Measurements from ENCODE around the gene TRAF5. TPM values are rescaled to one million over a fixed set of nuclear protein-coding genes. Genes with fewer than 3 reads are reported as not detected.
A peak's percentile ranks its signal among the peaks of the same experiment; 100 is the strongest.

TRAF5 gene
- total and polyA plus RNA-seq, 8 donors: 4.3 to 50.7 (median 18.5) TPM

GRCh38 chr1:211336775-211337174 lies 10.1 kb downstream of the TRAF5 start:
- Histone ChIP-seq H3K27me3 (no peaks in the 10 kb centered on the region), H3K9me3 (no peaks in the 10 kb centered on the region), H3K4me3 (no peak overlapping the region), H3K36me3 (peaks cover 0 to 7% (median 0%) of the 10 kb centered on the region in 4 donors), H3K27ac (peak overlapping the region; percentile 45 to 88 (median 74)), H3K4me1 (peaks cover 66 to 94% (median 84%) of the 10 kb centered on the region in 4 donors)
- DNase-seq: no peak
- no peak for TF ChIP-seq CTCF (IDR thresholded peaks at IDR 0.05)
- no peak for TF ChIP-seq POLR2A (IDR thresholded peaks at IDR 0.05)
- no peak for TF ChIP-seq EP300 (IDR thresholded peaks at IDR 0.05)
- no peak for TF ChIP-seq POLR2AphosphoS5 (IDR thresholded peaks at IDR 0.05)
- intact Hi-C loops (cut with DNase I; ENCODE audit: low total_unique reads): no loop called here
- WGBS, 5 donors: 76 to 93% (median 91%) methylated on average over 15 of the region's 15 CpGs

GRCh38 chr1:211337430-211338223 lies 11.0 kb downstream of the TRAF5 start:
- H3K4me3 ChIP-seq: no peak overlapping the region
- no peak for DNase-seq
- peaks cover 58 to 85% (median 75%) of the 10 kb centered on the region in 4 donors for H3K4me1 ChIP-seq
- intact Hi-C loops (cut with DNase I; ENCODE audit: low total_unique reads): no loop called here
- H3K27ac ChIP-seq: peak overlapping the region in 1 of 5 donors; percentile 88
- 77 to 87% (median 83%) methylated on average over 7 of the region's 7 CpGs for WGBS, 5 donors
- no peaks in the 10 kb centered on the region for H3K9me3 ChIP-seq
- H3K27me3 ChIP-seq: no peaks in the 10 kb centered on the region
- no peak for TF ChIP-seq EP300 (IDR thresholded peaks at IDR 0.05)
- no peak for TF ChIP-seq CTCF (IDR thresholded peaks at IDR 0.05)
- no peak for TF ChIP-seq POLR2A (IDR thresholded peaks at IDR 0.05)
- TF ChIP-seq POLR2AphosphoS5 (IDR thresholded peaks at IDR 0.05): no peak
- peaks cover 0 to 7% (median 0%) of the 10 kb centered on the region in 4 donors for H3K36me3 ChIP-seq

- no peak for DNase-seq
- Histone ChIP-seq H3K4me3 (no peak overlapping the region), H3K27ac (no peak overlapping the region), H3K9me3 (no peaks in the 10 kb centered on the region), H3K4me1 (peaks cover 52 to 79% (median 70%) of the 10 kb centered on the region in 4 donors), H3K36me3 (peaks cover 0 to 7% (median 0%) of the 10 kb centered on the region in 4 donors), H3K27me3 (no peaks in the 10 kb centered on the region)
- TF ChIP-seq POLR2AphosphoS5 (IDR thresholded peaks at IDR 0.05) (no peak), CTCF (IDR thresholded peaks at IDR 0.05) (no peak), POLR2A (IDR thresholded peaks at IDR 0.05) (no peak), EP300 (IDR thresholded peaks at IDR 0.05) (no peak)
- WGBS, 5 donors: 83 to 93% (median 89%) methylated on average over 3 to 4 of the region's 4 CpGs
- intact Hi-C loops (cut with DNase I; ENCODE audit: low total_unique reads): no loop called here
Observed at GRCh38 chr1:211338224-211338620, 11.6 kb downstream of the TRAF5 start.

- Histone ChIP-seq H3K27me3 (no peaks in the 10 kb centered on the region), H3K4me1 (peaks cover 38 to 79% (median 57%) of the 10 kb centered on the region in 4 donors), H3K9me3 (no peaks in the 10 kb centered on the region), H3K27ac (no peak overlapping the region), H3K36me3 (peaks cover 0 to 12% (median 2%) of the 10 kb centered on the region in 4 donors), H3K4me3 (no peak overlapping the region)
- 66 to 95% (median 83%) methylated on average over 2 to 6 of the region's 6 CpGs for WGBS, 5 donors
- DNase-seq: peak in 1 of 2 donors; percentile 25
- no peak for TF ChIP-seq CTCF (IDR thresholded peaks at IDR 0.05)
- TF ChIP-seq POLR2A (IDR thresholded peaks at IDR 0.05): no peak
- TF ChIP-seq EP300 (IDR thresholded peaks at IDR 0.05): no peak
- no peak for TF ChIP-seq POLR2AphosphoS5 (IDR thresholded peaks at IDR 0.05)
- intact Hi-C loops (cut with DNase I; ENCODE audit: low total_unique reads): no loop called here
Observed at GRCh38 chr1:211339631-211340041, 13.0 kb downstream of the TRAF5 start.
